ENCODE results near the gene LILRB2. TPM values are rescaled to one million over a fixed set of nuclear protein-coding genes. Genes with fewer than 3 reads are reported as not detected.

Gene LILRB2
- total RNA-seq, 1 experiment from 2014 or later: not detected

GRCh38 chr19:54324071-54324470 lies 43.2 kb upstream of the LILRB2 start:
- no peaks in the 10 kb centered on the region for H3K79me1 ChIP-seq (ENCODE audit: insufficient read depth, low read depth, low read length, poor library complexity, severe bottlenecking)
- peaks cover 6% of the 10 kb centered on the region for H3K4me1 ChIP-seq (ENCODE audit: insufficient read depth, low read length)
- Mint-ChIP-seq H3K4me1 (peaks cover 16 to 25% of the 10 kb centered on the region in 2 experiments), H3K9me3 (peaks cover 27 to 56% of the 10 kb centered on the region in 2 experiments), H3K4me3 (peak overlapping the region in 1 of 2 experiments; percentile 36; a peak in 2 of 5 replicates), H3K36me3 (ENCODE audit: insufficient read depth in 1 of 3, low read depth in 3 of 3) (peaks cover 8 to 25% (median 16%) of the 10 kb centered on the region in 3 experiments), H3K27me3 (ENCODE audit: low read depth) (peaks cover 39% of the 10 kb centered on the region), H3K27ac (no peak overlapping the region)
- no peak overlapping the region for H2BK12ac ChIP-seq (ENCODE audit: insufficient read length, low read depth, low read length)
- no peak overlapping the region for H3K18ac ChIP-seq (ENCODE audit: insufficient read length, low read depth, low read length)
- no peak overlapping the region for H2AK5ac ChIP-seq (ENCODE audit: insufficient read length, low read length)
- no peaks in the 10 kb centered on the region for H3K23me2 ChIP-seq (ENCODE audit: insufficient read length, low read depth, low read length, poor library complexity, severe bottlenecking)
- no peak overlapping the region for H4K5ac ChIP-seq (ENCODE audit: insufficient read length, low read depth, low read length)
- H3K9me3 ChIP-seq (ENCODE audit: control insufficient read depth, low read depth, low read length): peaks cover 4% of the 10 kb centered on the region
- no peak overlapping the region for H3K9ac ChIP-seq (ENCODE audit: extremely low read depth, insufficient read length, low read length)
- H4K8ac ChIP-seq (replicated peaks; ENCODE audit: insufficient read length, low read depth, low read length): no peak overlapping the region
- no peak for TF ChIP-seq CTCF (conservative IDR thresholded peaks at IDR 0.05)
- H2BK120ac ChIP-seq (ENCODE audit: low read depth, low read length, poor library complexity, severe bottlenecking): no peak overlapping the region
- no peak overlapping the region for H4K91ac ChIP-seq (ENCODE audit: insufficient read length, low read depth, low read length)
- no peak overlapping the region for H3K14ac ChIP-seq (ENCODE audit: insufficient read depth, low read length)
- peak overlapping the region; percentile 32 for H3K27ac ChIP-seq (ENCODE audit: insufficient read length, low read depth, low read length)
- H2AFZ ChIP-seq (ENCODE audit: low read length): no peak overlapping the region
- no peak overlapping the region for H3K56ac ChIP-seq (ENCODE audit: insufficient read length, low read depth, low read length)
- no peak overlapping the region for H3K4ac ChIP-seq (ENCODE audit: low read depth, low read length)
- no peaks in the 10 kb centered on the region; the same call in 1 of the 2 replicates for H3K27me3 ChIP-seq (ENCODE audit: insufficient read depth, low read length)
- H4K20me1 ChIP-seq (ENCODE audit: control insufficient read depth, insufficient read depth, insufficient read length): no peaks in the 10 kb centered on the region
- H2BK5ac ChIP-seq (ENCODE audit: insufficient read length, low read length): no peak overlapping the region
- peak overlapping the region; percentile 53 for H3T11ph ChIP-seq (ENCODE audit: low read length)
- no peak overlapping the region for H2BK20ac ChIP-seq (ENCODE audit: low read depth, low read length, poor library complexity, severe bottlenecking)
- no peak for DNase-seq
- no peak overlapping the region for H3K23ac ChIP-seq (ENCODE audit: insufficient read length, low read depth, low read length)
- H3K79me2 ChIP-seq (ENCODE audit: insufficient read depth, low read length): no peaks in the 10 kb centered on the region
- WGBS (ENCODE audit: extremely low coverage, insufficient read length, low lambda C conversion rate): no CpG with 5 or more reads among the region's 3 CpGs
- peak overlapping the region; percentile 76 for H3K4me2 ChIP-seq (ENCODE audit: insufficient read depth, insufficient read length, low read length)
- no peak overlapping the region for H2BK15ac ChIP-seq (ENCODE audit: low read depth, low read length)
